IgD-negative memory B cell (primary cell): ENCODE data around the gene ACOX3. TPM values are rescaled to one million over a fixed set of nuclear protein-coding genes. Genes with fewer than 3 reads are reported as not detected.

Experiments used
- H3K27ac Mint-ChIP-seq, 3 donors: one replicate each; pipeline ENCODE4 v1.8.0; 2020 to 2022; ENCODE audit warnings: mild to moderate bottlenecking in 3 of 3, mixed read lengths in 3 of 3, moderate library complexity in 1 of 3
- H3K27me3 Mint-ChIP-seq: one replicate; pipeline ENCODE4 v1.8.0; 2021; ENCODE audit warnings: mixed read lengths
- H3K36me3 Mint-ChIP-seq: one replicate; pipeline ENCODE4 v1.8.0; 2020; ENCODE audit warnings: mild to moderate bottlenecking, mixed read lengths
- H3K4me1 Mint-ChIP-seq, 3 donors: one replicate each; pipeline ENCODE4 v1.8.0; 2020 to 2022; ENCODE audit warnings: mixed read lengths in 3 of 3, mild to moderate bottlenecking in 1 of 3
- H3K4me3 Mint-ChIP-seq, 4 donors: one replicate each; pipeline ENCODE4 v1.8.0; 2020 to 2022; ENCODE audit warnings: mild to moderate bottlenecking in 4 of 4, mixed read lengths in 4 of 4, moderate library complexity in 3 of 4
- H3K9me3 Mint-ChIP-seq, 3 donors: one replicate each; pipeline ENCODE4 v1.8.0; 2020 to 2021; ENCODE audit warnings: mixed read lengths in 3 of 3, mild to moderate bottlenecking in 1 of 3
- polyA plus RNA-seq: library from polyadenylated mRNA; unstranded; fragments of 300-500 nt; fragmentation: Illumina TruSeq; gene quantifications from one replicate; pipeline ENCODE4 v1.2.3, GENCODE V29; 2021

The ACOX3 gene
- polyA plus RNA-seq, 1 donor from 2014 or later: 13.1 TPM

- H3K36me3 Mint-ChIP-seq: no peaks in the 10 kb centered on the region
- H3K27me3 Mint-ChIP-seq: peaks cover 7% of the 10 kb centered on the region
- H3K4me1 Mint-ChIP-seq: no peaks in the 10 kb centered on the region
- H3K9me3 Mint-ChIP-seq: peaks cover 0 to 9% (median 0%) of the 10 kb centered on the region in 3 donors
- H3K27ac Mint-ChIP-seq: no peak overlapping the region
- no peak overlapping the region for H3K4me3 Mint-ChIP-seq
Observed at GRCh38 chr4:8328456-8328855, 112.1 kb downstream of the ACOX3 start.

- no peaks in the 10 kb centered on the region for H3K36me3 Mint-ChIP-seq
- no peak overlapping the region for H3K4me3 Mint-ChIP-seq
- no peaks in the 10 kb centered on the region for H3K9me3 Mint-ChIP-seq
- peak overlapping the region in 1 of 3 donors; percentile 9 for H3K27ac Mint-ChIP-seq
- H3K4me1 Mint-ChIP-seq: no peaks in the 10 kb centered on the region
- H3K27me3 Mint-ChIP-seq: peaks cover 4% of the 10 kb centered on the region
Observed at GRCh38 chr4:8326206-8326605, 114.3 kb downstream of the ACOX3 start.

GRCh38 chr4:8325291-8325973 is 115.1 kb downstream of the ACOX3 start:
- Mint-ChIP-seq H3K4me3 (no peak overlapping the region), H3K9me3 (no peaks in the 10 kb centered on the region), H3K27me3 (peaks cover 4% of the 10 kb centered on the region), H3K27ac (peak overlapping the region in 1 of 3 donors; percentile 9), H3K36me3 (no peaks in the 10 kb centered on the region), H3K4me1 (no peaks in the 10 kb centered on the region)

- Mint-ChIP-seq H3K9me3 (no peaks in the 10 kb centered on the region), H3K27me3 (peaks cover 4% of the 10 kb centered on the region), H3K27ac (no peak overlapping the region), H3K36me3 (no peaks in the 10 kb centered on the region), H3K4me3 (no peak overlapping the region), H3K4me1 (no peaks in the 10 kb centered on the region)
Observed at GRCh38 chr4:8324640-8325239, 115.8 kb downstream of the ACOX3 start.

- Mint-ChIP-seq H3K4me3 (no peak overlapping the region), H3K27me3 (peaks cover 4% of the 10 kb centered on the region), H3K27ac (no peak overlapping the region), H3K9me3 (no peaks in the 10 kb centered on the region), H3K36me3 (no peaks in the 10 kb centered on the region), H3K4me1 (no peaks in the 10 kb centered on the region)
Observed at GRCh38 chr4:8323947-8324555, 116.5 kb downstream of the ACOX3 start.

GRCh38 chr4:8322794-8323704 is 117.5 kb downstream of the ACOX3 start:
- H3K27ac Mint-ChIP-seq: no peak overlapping the region
- no peaks in the 10 kb centered on the region for H3K36me3 Mint-ChIP-seq
- no peak overlapping the region for H3K4me3 Mint-ChIP-seq

GRCh38 chr4:8321771-8322170 is 118.8 kb downstream of the ACOX3 start:
- no peaks in the 10 kb centered on the region for H3K4me1 Mint-ChIP-seq
- H3K9me3 Mint-ChIP-seq: no peaks in the 10 kb centered on the region
- H3K36me3 Mint-ChIP-seq: no peaks in the 10 kb centered on the region
- H3K27ac Mint-ChIP-seq: no peak overlapping the region
- no peak overlapping the region for H3K4me3 Mint-ChIP-seq
- peaks cover 3% of the 10 kb centered on the region for H3K27me3 Mint-ChIP-seq

More at GRCh38 chr4:8322794-8323704, 117.5 kb downstream of the ACOX3 start:
- no peaks in the 10 kb centered on the region for H3K4me1 Mint-ChIP-seq
- peaks cover 3% of the 10 kb centered on the region for H3K27me3 Mint-ChIP-seq
- H3K9me3 Mint-ChIP-seq: no peaks in the 10 kb centered on the region

GRCh38 chr4:8321220-8321619 is 119.3 kb downstream of the ACOX3 start:
- Mint-ChIP-seq H3K4me3 (no peak overlapping the region), H3K27me3 (peaks cover 3% of the 10 kb centered on the region), H3K27ac (no peak overlapping the region), H3K4me1 (no peaks in the 10 kb centered on the region), H3K36me3 (no peaks in the 10 kb centered on the region), H3K9me3 (no peaks in the 10 kb centered on the region)

GRCh38 chr4:8320386-8320750 is 120.2 kb downstream of the ACOX3 start:
- H3K27me3 Mint-ChIP-seq: peaks cover 3% of the 10 kb centered on the region

GRCh38 chr4:8319731-8320385 is 120.7 kb downstream of the ACOX3 start:
- no peaks in the 10 kb centered on the region for H3K9me3 Mint-ChIP-seq
- H3K4me3 Mint-ChIP-seq: no peak overlapping the region
- H3K27me3 Mint-ChIP-seq: peaks cover 3% of the 10 kb centered on the region
- no peak overlapping the region for H3K27ac Mint-ChIP-seq
- H3K4me1 Mint-ChIP-seq: no peaks in the 10 kb centered on the region
- H3K36me3 Mint-ChIP-seq: no peaks in the 10 kb centered on the region

More at GRCh38 chr4:8320386-8320750, 120.2 kb downstream of the ACOX3 start:
- Mint-ChIP-seq H3K9me3 (no peaks in the 10 kb centered on the region), H3K36me3 (no peaks in the 10 kb centered on the region), H3K4me1 (no peaks in the 10 kb centered on the region), H3K4me3 (no peak overlapping the region), H3K27ac (no peak overlapping the region)

- no peak overlapping the region for H3K4me3 Mint-ChIP-seq
- H3K27me3 Mint-ChIP-seq: no peaks in the 10 kb centered on the region
- no peaks in the 10 kb centered on the region for H3K4me1 Mint-ChIP-seq
- H3K9me3 Mint-ChIP-seq: peaks cover 0 to 3% (median 0%) of the 10 kb centered on the region in 3 donors
- no peak overlapping the region for H3K27ac Mint-ChIP-seq
- no peaks in the 10 kb centered on the region for H3K36me3 Mint-ChIP-seq
Observed at GRCh38 chr4:8319061-8319460, 121.5 kb downstream of the ACOX3 start.

GRCh38 chr4:8318509-8318908 is 122.0 kb downstream of the ACOX3 start:
- H3K27me3 Mint-ChIP-seq: no peaks in the 10 kb centered on the region
- H3K4me1 Mint-ChIP-seq: no peaks in the 10 kb centered on the region
- H3K9me3 Mint-ChIP-seq: peaks cover 0 to 6% (median 3%) of the 10 kb centered on the region in 3 donors
- no peak overlapping the region for H3K27ac Mint-ChIP-seq
- no peaks in the 10 kb centered on the region for H3K36me3 Mint-ChIP-seq
- no peak overlapping the region for H3K4me3 Mint-ChIP-seq

GRCh38 chr4:8317474-8317873 is 123.0 kb downstream of the ACOX3 start:
- H3K36me3 Mint-ChIP-seq: no peaks in the 10 kb centered on the region
- H3K9me3 Mint-ChIP-seq: peaks cover 5 to 11% (median 6%) of the 10 kb centered on the region in 3 donors
- H3K4me1 Mint-ChIP-seq: no peaks in the 10 kb centered on the region
- no peak overlapping the region for H3K27ac Mint-ChIP-seq
- H3K27me3 Mint-ChIP-seq: no peaks in the 10 kb centered on the region
- H3K4me3 Mint-ChIP-seq: no peak overlapping the region

GRCh38 chr4:8316911-8317351 is 123.6 kb downstream of the ACOX3 start:
- no peaks in the 10 kb centered on the region for H3K4me1 Mint-ChIP-seq
- no peak overlapping the region for H3K4me3 Mint-ChIP-seq
- H3K36me3 Mint-ChIP-seq: no peaks in the 10 kb centered on the region
- no peaks in the 10 kb centered on the region for H3K27me3 Mint-ChIP-seq
- peaks cover 6 to 15% (median 9%) of the 10 kb centered on the region in 3 donors for H3K9me3 Mint-ChIP-seq
- no peak overlapping the region for H3K27ac Mint-ChIP-seq
